ENCODE results near the gene PUS7.
A peak's percentile ranks its signal among the peaks of the same experiment; 100 is the strongest.
"Not testable (repeated sequence)": the region's sequence is repeated elsewhere in the genome, so short reads cannot be mapped to it uniquely, and the experiment has no call there.

The PUS7 gene

GRCh38 chr7:105452085-105452484, 70.0 kb downstream of the PUS7 start:
- FAIRE-seq: no peak
- no peak for DNase-seq (ENCODE audit: insufficient read length, low spot score)
- TF ChIP-seq POU2F2 (IDR thresholded peaks at IDR 0.05; ENCODE audit: low read depth, low read length) (no peak), POLR2A (IDR thresholded peaks at IDR 0.05; ENCODE audit: low read depth, low read length) (no peak), PAX5 (IDR thresholded peaks at IDR 0.05; ENCODE audit: insufficient read depth, low read length, severe bottlenecking) (no peak), SPI1 (IDR thresholded peaks at IDR 0.05; ENCODE audit: low read depth, low read length) (no peak), POLR2AphosphoS5 (IDR thresholded peaks at IDR 0.05; ENCODE audit: low read depth, low read length) (no peak), TAF1 (IDR thresholded peaks at IDR 0.05; ENCODE audit: low read depth, low read length) (no peak)

DNA sequence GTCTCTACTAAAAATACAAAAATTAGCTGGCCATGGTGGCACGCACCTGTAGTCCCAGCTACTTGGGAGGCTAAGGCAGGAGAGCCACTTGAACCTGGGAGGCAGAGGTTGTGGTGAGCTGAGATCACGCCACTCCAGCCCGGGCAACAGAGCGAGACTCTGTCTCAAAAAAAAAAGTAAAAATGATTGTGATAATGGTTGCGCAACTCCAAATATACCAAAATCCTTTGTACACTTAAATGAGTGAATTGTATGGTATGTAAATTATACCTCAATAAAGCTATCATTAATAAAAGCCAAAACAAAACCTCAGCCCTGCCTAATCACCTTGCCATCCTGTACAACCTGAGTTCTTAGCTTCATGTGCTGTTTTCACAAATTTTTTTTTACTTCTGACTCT, 71.2 kb downstream of the PUS7 start:
- not testable (repeated sequence) for DNase-seq (ENCODE audit: insufficient read length, low spot score); FAIRE-seq

- TF ChIP-seq POU2F2 (IDR thresholded peaks at IDR 0.05; ENCODE audit: low read depth, low read length) (no peak), POLR2A (IDR thresholded peaks at IDR 0.05; ENCODE audit: low read depth, low read length) (no peak), POLR2AphosphoS5 (IDR thresholded peaks at IDR 0.05; ENCODE audit: low read depth, low read length) (no peak)
- no peak for DNase-seq (ENCODE audit: insufficient read length, low spot score)
- FAIRE-seq: no peak
Measured at GRCh38 chr7:105450177-105450861, 71.8 kb downstream of the PUS7 start.

- no peak for TF ChIP-seq PAX5 (IDR thresholded peaks at IDR 0.05; ENCODE audit: insufficient read depth, low read length, severe bottlenecking)
- TF ChIP-seq POLR2AphosphoS5 (IDR thresholded peaks at IDR 0.05; ENCODE audit: low read depth, low read length): no peak
- no peak for TF ChIP-seq SPI1 (IDR thresholded peaks at IDR 0.05; ENCODE audit: low read depth, low read length)
- no peak for TF ChIP-seq POLR2A (IDR thresholded peaks at IDR 0.05; ENCODE audit: low read depth, low read length)
- TF ChIP-seq TAF1 (IDR thresholded peaks at IDR 0.05; ENCODE audit: low read depth, low read length): no peak
- no peak for TF ChIP-seq POU2F2 (IDR thresholded peaks at IDR 0.05; ENCODE audit: low read depth, low read length)
- DNase-seq (ENCODE audit: insufficient read length, low spot score): no peak
- no peak for FAIRE-seq
Measured at GRCh38 chr7:105448181-105448580, 73.9 kb downstream of the PUS7 start.

- TF ChIP-seq PAX5 (IDR thresholded peaks at IDR 0.05; ENCODE audit: insufficient read depth, low read length, severe bottlenecking) (no peak), SPI1 (IDR thresholded peaks at IDR 0.05; ENCODE audit: low read depth, low read length) (peak; percentile 34; the same call in 1 of the 2 replicates)
- FAIRE-seq: no peak
- no peak for DNase-seq (ENCODE audit: insufficient read length, low spot score)
Measured at GRCh38 chr7:105444342-105444987, 77.6 kb downstream of the PUS7 start.

GRCh38 chr7:105442214-105442613, 79.9 kb downstream of the PUS7 start:
- DNase-seq (ENCODE audit: insufficient read length, low spot score); FAIRE-seq: not testable (repeated sequence)

DNA sequence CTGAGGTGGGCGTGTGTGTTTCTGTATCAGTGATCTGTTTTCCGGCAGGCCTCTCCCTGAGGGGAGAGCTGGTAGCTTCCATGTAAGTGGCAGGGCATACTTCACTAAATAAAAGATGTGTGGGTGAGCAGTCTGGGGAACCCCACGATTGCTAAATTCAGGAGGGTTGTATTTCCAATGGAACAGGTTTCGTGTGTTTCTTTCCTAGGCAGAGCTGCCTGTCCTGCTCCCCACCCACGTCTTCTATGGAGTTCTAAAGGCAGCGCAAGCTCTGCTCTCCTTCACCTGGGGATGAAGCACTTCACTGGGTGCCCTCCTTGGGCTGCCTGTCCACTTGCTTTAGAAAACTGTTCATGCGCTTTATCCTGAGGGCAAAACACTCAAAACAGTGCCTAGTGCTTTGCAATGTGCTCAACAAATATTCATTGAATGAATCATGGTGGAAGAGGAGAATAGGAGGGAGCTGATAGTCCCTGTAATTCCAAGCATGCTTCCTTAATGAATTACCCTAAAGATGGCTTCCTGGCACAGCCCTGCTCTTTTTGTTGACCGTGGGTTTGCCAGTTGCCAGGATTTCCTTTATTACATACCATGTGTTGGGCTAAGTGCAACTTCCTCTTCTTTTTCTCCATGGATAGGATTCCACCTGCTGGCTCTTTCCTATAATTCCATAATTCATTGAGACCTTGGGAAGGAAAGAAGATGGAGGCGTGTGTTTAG, 82.7 kb downstream of the PUS7 start:
- DNase-seq (ENCODE audit: insufficient read length, low spot score) (no peak), FAIRE-seq (no peak)
- TF ChIP-seq TAF1 (IDR thresholded peaks at IDR 0.05; ENCODE audit: low read depth, low read length): no peak
- TF ChIP-seq POLR2A (IDR thresholded peaks at IDR 0.05; ENCODE audit: low read depth, low read length): no peak
- no peak for TF ChIP-seq POU2F2 (IDR thresholded peaks at IDR 0.05; ENCODE audit: low read depth, low read length)
- no peak for TF ChIP-seq PAX5 (IDR thresholded peaks at IDR 0.05; ENCODE audit: insufficient read depth, low read length, severe bottlenecking)
- TF ChIP-seq SPI1 (IDR thresholded peaks at IDR 0.05; ENCODE audit: low read depth, low read length): no peak
- TF ChIP-seq POLR2AphosphoS5 (IDR thresholded peaks at IDR 0.05; ENCODE audit: low read depth, low read length): no peak

DNA sequence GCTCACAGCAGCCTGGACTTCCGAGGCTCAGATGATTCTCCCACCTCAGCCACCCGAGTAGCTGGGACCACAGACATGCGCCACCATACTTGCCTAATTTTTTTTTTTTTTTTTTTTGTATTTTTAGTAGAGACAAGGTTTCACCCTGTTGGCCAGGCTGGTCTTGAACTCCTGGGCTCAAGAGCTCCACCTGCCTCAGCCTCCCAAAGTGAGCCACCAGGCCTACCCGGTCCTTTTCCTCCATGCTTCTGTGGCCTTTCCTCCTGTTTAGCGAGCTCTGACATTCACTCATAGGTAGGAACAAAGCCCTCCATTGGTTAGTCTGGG, 83.3 kb downstream of the PUS7 start:
- FAIRE-seq (no peak), DNase-seq (ENCODE audit: insufficient read length, low spot score) (no peak)
- no peak for TF ChIP-seq POLR2A (IDR thresholded peaks at IDR 0.05; ENCODE audit: low read depth, low read length)
- TF ChIP-seq POLR2AphosphoS5 (IDR thresholded peaks at IDR 0.05; ENCODE audit: low read depth, low read length): no peak
- TF ChIP-seq SPI1 (IDR thresholded peaks at IDR 0.05; ENCODE audit: low read depth, low read length): no peak
- no peak for TF ChIP-seq PAX5 (IDR thresholded peaks at IDR 0.05; ENCODE audit: insufficient read depth, low read length, severe bottlenecking)
- no peak for TF ChIP-seq POU2F2 (IDR thresholded peaks at IDR 0.05; ENCODE audit: low read depth, low read length)
- no peak for TF ChIP-seq TAF1 (IDR thresholded peaks at IDR 0.05; ENCODE audit: low read depth, low read length)

DNA sequence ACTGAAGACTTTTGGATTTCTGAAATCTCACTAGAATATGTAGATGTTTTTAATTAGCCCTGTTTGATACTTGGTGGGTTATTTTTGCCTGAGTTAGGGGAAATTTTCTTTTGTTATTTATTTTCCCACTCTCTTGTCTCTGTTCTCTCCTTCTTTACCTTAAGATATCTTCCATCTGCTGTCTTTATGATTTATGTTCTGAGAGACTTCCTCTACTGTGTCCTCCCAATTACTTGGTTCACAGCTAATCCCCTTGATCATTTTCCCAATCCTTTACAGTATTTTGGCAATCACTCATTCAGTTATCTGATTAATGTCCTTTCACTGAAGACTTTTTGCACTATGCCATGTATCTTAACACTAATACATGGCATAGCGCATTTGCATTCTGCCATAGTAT, 83.8 kb downstream of the PUS7 start:
- no peak for DNase-seq (ENCODE audit: insufficient read length, low spot score)
- no peak for FAIRE-seq
- TF ChIP-seq POLR2AphosphoS5 (IDR thresholded peaks at IDR 0.05; ENCODE audit: low read depth, low read length): no peak
- TF ChIP-seq SPI1 (IDR thresholded peaks at IDR 0.05; ENCODE audit: low read depth, low read length): no peak
- no peak for TF ChIP-seq POU2F2 (IDR thresholded peaks at IDR 0.05; ENCODE audit: low read depth, low read length)
- no peak for TF ChIP-seq PAX5 (IDR thresholded peaks at IDR 0.05; ENCODE audit: insufficient read depth, low read length, severe bottlenecking)
- no peak for TF ChIP-seq POLR2A (IDR thresholded peaks at IDR 0.05; ENCODE audit: low read depth, low read length)
- TF ChIP-seq TAF1 (IDR thresholded peaks at IDR 0.05; ENCODE audit: low read depth, low read length): no peak

DNA sequence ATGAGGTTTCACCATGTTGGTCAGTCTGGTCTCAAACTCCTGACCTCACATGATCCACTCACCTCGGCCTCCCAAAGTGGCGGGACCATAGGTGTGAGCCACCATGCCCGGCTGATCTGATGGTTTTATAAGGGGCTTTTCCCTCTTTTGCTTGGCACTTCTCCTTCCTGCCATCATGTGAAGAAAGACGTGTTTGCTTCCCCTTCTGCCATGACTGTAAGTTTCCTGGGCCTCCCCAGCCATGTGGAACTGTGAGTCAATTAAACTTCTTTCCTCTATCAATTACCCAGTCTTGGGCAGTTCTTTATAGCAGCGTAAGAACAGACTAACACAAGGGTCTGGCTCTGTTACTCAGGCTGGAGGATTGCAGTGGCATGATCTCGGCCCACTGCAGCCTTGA, 84.7 kb downstream of the PUS7 start:
- not testable (repeated sequence) for DNase-seq (ENCODE audit: insufficient read length, low spot score); FAIRE-seq

Data from GM12891 (cell line).